GM12878 (cell line): ENCODE measurements around the gene ARHGAP20. TPM values are rescaled to one million over a fixed set of nuclear protein-coding genes. Genes with fewer than 3 reads are reported as not detected.

ENCODE experiments used
- ATAC-seq: fragments of 200-7000 bp; cut with Tn5 transposase; 3 replicates; pipeline ENCODE4 v1.9.1; 2020; ENCODE audit warnings: mild to moderate bottlenecking, moderate library complexity
- BruUV-seq: library from RNA; stranded (reverse); fragments of 400-500 nt; replicated peaks from 2 replicates; lab custom pipeline; 2021; lab: Mats Ljungman, UMichigan
- CTCF ChIA-PET: fragments of 300-600 bp; sonication (Branson Sonifier 250); formaldehyde crosslinking; extraction: SDS; loops from one replicate; lab custom pipeline; 2021; ENCODE audit warnings: inconsistent platforms; lab: Yijun Ruan, JAX
- POLR2A ChIA-PET: fragments of 350-600 bp; formaldehyde crosslinking; extraction: SDS; loops from one replicate; lab custom pipeline; 2021; ENCODE audit warnings: inconsistent platforms; lab: Charles Lee
- RAD21 ChIA-PET: fragments of 300-600 bp; sonication (Branson Sonifier 250); formaldehyde crosslinking; loops from one replicate; lab custom pipeline; 2023; ENCODE audit warnings: antibody characterized with exemption; ENCODE audit not compliant: unreplicated experiment; lab: Charles Lee
- SMC1A ChIA-PET: fragments of 300-600 bp; sonication (Branson Sonifier 250); formaldehyde crosslinking; loops from one replicate; lab custom pipeline; 2023; ENCODE audit not compliant: unreplicated experiment, uncharacterized antibody; lab: Charles Lee
- DNase-seq: peaks from one replicate; pipeline ENCODE4 v3.0.0-alpha.2; 2011; ENCODE audit warnings: low read depth, low spot score
- FAIRE-seq: peaks from 3 replicates; lab custom pipeline; 2011; peaks lifted over from hg19 to GRCh38; lab: Jason Lieb, UNC
- H2AFZ ChIP-seq: 2 replicates; pipeline ENCODE4 v1.6.0; 2011; ENCODE audit warnings: low read depth, low read length, control low read depth; ENCODE audit not compliant: control insufficient read depth
- H3K27ac ChIP-seq: 2 replicates; pipeline ENCODE4 v1.5.1; 2011; ENCODE audit warnings: control low read depth; ENCODE audit not compliant: control insufficient read depth, insufficient read depth
- H3K27me3 ChIP-seq, 2 experiments: replicated peaks in 1 of 2; 2 replicates each; pipeline versions ENCODE4 v1.6.0 to v1.6.1; 2011; ENCODE audit warnings: low read length in 1 of 2; ENCODE audit not compliant: control insufficient read depth in 2 of 2, insufficient read depth in 2 of 2
- H3K36me3 ChIP-seq, 2 experiments: 2 replicates each; pipeline ENCODE4 v1.5.1; 2011; ENCODE audit warnings: low read length in 1 of 2; ENCODE audit not compliant: control insufficient read depth in 2 of 2, insufficient read depth in 2 of 2
- H3K4me1 ChIP-seq: 2 replicates; pipeline ENCODE4 v1.6.1; 2011; ENCODE audit warnings: mild to moderate bottlenecking, low read length, moderate library complexity, mixed read lengths; ENCODE audit not compliant: control insufficient read depth, insufficient read depth
- H3K4me2 ChIP-seq: 2 replicates; pipeline ENCODE4 v1.6.0; 2011; ENCODE audit warnings: control low read depth; ENCODE audit not compliant: control insufficient read depth, insufficient read depth
- H3K4me3 ChIP-seq: fragments of 200-600 bp; sonication (generic); 2 replicates; pipeline ENCODE4 v1.5.1; 2016
- H3K79me2 ChIP-seq: 2 replicates; pipeline ENCODE4 v1.6.0; 2011; ENCODE audit warnings: low read length; ENCODE audit not compliant: control insufficient read depth, insufficient read depth
- H3K9ac ChIP-seq: 2 replicates; pipeline ENCODE4 v1.8.0; 2011; ENCODE audit warnings: low read length, control low read depth, mixed read lengths; ENCODE audit not compliant: control insufficient read depth, insufficient read depth
- H3K9me3 ChIP-seq: replicated peaks from 3 replicates; pipeline ENCODE4 v1.5.1; 2011; ENCODE audit warnings: mild to moderate bottlenecking, low read length; ENCODE audit not compliant: control insufficient read depth, insufficient read depth
- H4K20me1 ChIP-seq: 2 replicates; pipeline ENCODE4 v1.6.0; 2011; ENCODE audit not compliant: control insufficient read depth, insufficient read depth
- BMI1 ChIP-seq: fragments of 450-650 bp; IDR thresholded peaks from 2 replicates; pipeline ENCODE4 v1.6.1; 2016; ENCODE audit warnings: mild to moderate bottlenecking, moderate library complexity, borderline replicate concordance
- CEBPB ChIP-seq, 2 experiments: fragments of 150-350 bp in 1 of 2; IDR thresholded peaks; 2 replicates each; pipeline ENCODE4 v1.6.1; 2012 to 2014; ENCODE audit warnings: low read depth in 2 of 2, low read length in 2 of 2, borderline replicate concordance in 1 of 2, inconsistent platforms in 1 of 2
- CREB1 ChIP-seq: IDR thresholded peaks from 2 replicates; pipeline ENCODE4 v1.6.1; 2012; ENCODE audit warnings: low read depth, mild to moderate bottlenecking, inconsistent platforms
- SP1 ChIP-seq: IDR thresholded peaks from one replicate; pipeline ENCODE4 v1.6.1; 2011; ENCODE audit warnings: low read depth, low read length
- STAT1 ChIP-seq: fragments of 450-650 bp; conservative IDR thresholded peaks from 2 replicates; pipeline ENCODE4 v1.6.1; 2014; ENCODE audit warnings: antibody characterized with exemption, mild to moderate bottlenecking
- SUZ12 ChIP-seq: fragments of 200-600 bp; sonication (generic); IDR thresholded peaks from one replicate; pipeline ENCODE4 v1.6.1; 2018; ENCODE audit warnings: antibody characterized with exemption, mild to moderate bottlenecking; ENCODE audit not compliant: unreplicated experiment
- ZNF217 ChIP-seq: fragments of 450-650 bp; IDR thresholded peaks from 2 replicates; pipeline ENCODE4 v1.6.1; 2017; ENCODE audit warnings: antibody characterized with exemption, mild to moderate bottlenecking
- ZSCAN29 ChIP-seq: fragments of 450-650 bp; IDR thresholded peaks from 2 replicates; pipeline ENCODE4 v1.6.1; 2017; ENCODE audit warnings: mild to moderate bottlenecking, moderate library complexity
- WGBS: methylation state at CpG from one replicate; pipeline ENCODE4 v1.1.6; 2016; ENCODE audit warnings: low lambda C conversion rate; ENCODE audit not compliant: insufficient replicate concordance, insufficient coverage; ENCODE audit errors: missing lambda C conversion rate; 5-methylcytosine and 5-hydroxymethylcytosine counted together
- in situ Hi-C: fragments of 300-500 bp; cut with MboI; formaldehyde crosslinking; loops from 9 replicates; pipeline ENCODE4 v1.14.3; 2018; ENCODE audit warnings: mixed read lengths
- intact Hi-C: fragments of 100-400 bp; cut with micrococcal nuclease; formaldehyde crosslinking; loops from one replicate; pipeline ENCODE4 v1.14.2; 2022; ENCODE audit not compliant: unreplicated experiment
- polyA plus RNA-seq, 11 experiments: library from polyadenylated mRNA; depleted of rRNA in 4 of 11; unstranded in 6 of 11; stranded (reverse) in 5 of 11; fragments of >200 nt; fragmentation: Nextera tagmentation in 4 of 11; fragmentation: Illumina TruSeq in 1 of 11; extraction: Ambion mirVana in 4 of 11; extraction: Trizol in 1 of 11; gene quantifications; 1 replicate in 1 of 11; 2 replicates in 10 of 11; pipeline versions ENCODE4 v1.2.1 to v1.2.3, GENCODE V29; 2011 to 2016; ENCODE audit warnings: inconsistent platforms in 2 of 11, missing spikeins in 2 of 11, low read depth in 1 of 11
- total RNA-seq, 4 experiments: library from RNA; depleted of rRNA in 3 of 4; stranded (reverse); fragments of >200 nt in 3 of 4; fragmentation: Illumina TruSeq in 1 of 4; extraction: Trizol in 1 of 4; gene quantifications; 2 replicates each; pipeline versions ENCODE4 v1.2.1 to v1.2.3, GENCODE V29; 2013 to 2021
- TF ChIP-seq, protein P1 (sequence below): fragments of 450-650 bp; IDR thresholded peaks from 2 replicates; pipeline ENCODE4 v1.6.1; 2014; ENCODE audit warnings: mild to moderate bottlenecking
- TF ChIP-seq, protein P2 (sequence below): IDR thresholded peaks from 2 replicates; pipeline ENCODE4 v1.6.1; 2012; ENCODE audit warnings: mild to moderate bottlenecking, low read depth, low read length
- TF ChIP-seq, protein P3 (sequence below): IDR thresholded peaks from 2 replicates; pipeline ENCODE4 v1.6.1; 2012; ENCODE audit warnings: low read depth, low read length, improper control_type of control experiment
- TF ChIP-seq, protein P4 (sequence below): fragments of 450-650 bp; IDR thresholded peaks from 2 replicates; pipeline ENCODE4 v1.6.1; 2017; ENCODE audit warnings: mild to moderate bottlenecking

ARHGAP20 gene
- total and polyA plus RNA-seq, 10 of the 15 experiments (the other 5 are each of a cell fraction or from before 2014, with no cell fraction given): 0.01 TPM; not detected in 9

DNA sequence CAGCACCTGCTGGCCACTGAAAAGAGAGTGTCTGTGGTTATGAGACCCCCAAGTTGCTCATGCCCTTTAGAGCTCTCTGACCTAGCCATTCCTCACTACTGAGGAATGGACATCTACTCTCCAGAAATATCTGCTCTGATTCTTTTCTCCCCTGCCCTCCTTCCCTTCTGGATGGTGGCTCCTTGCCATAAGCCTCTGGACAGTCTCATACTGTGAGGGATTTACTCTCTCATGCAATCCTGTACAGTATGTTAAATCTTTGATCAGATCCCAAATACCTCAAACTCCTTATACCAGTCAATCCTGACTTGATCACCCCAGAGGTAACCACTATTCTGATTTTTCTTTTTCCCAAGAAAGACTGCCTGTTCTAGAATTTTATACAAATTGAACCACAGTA, 80.7 kb downstream of the ARHGAP20 start (continued):
- TF ChIP-seq BMI1 (no peak), STAT1 (no peak), CREB1 (no peak)
- TF ChIP-seq, protein P1, sequence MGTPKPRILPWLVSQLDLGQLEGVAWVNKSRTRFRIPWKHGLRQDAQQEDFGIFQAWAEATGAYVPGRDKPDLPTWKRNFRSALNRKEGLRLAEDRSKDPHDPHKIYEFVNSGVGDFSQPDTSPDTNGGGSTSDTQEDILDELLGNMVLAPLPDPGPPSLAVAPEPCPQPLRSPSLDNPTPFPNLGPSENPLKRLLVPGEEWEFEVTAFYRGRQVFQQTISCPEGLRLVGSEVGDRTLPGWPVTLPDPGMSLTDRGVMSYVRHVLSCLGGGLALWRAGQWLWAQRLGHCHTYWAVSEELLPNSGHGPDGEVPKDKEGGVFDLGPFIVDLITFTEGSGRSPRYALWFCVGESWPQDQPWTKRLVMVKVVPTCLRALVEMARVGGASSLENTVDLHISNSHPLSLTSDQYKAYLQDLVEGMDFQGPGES: no peak

DNA sequence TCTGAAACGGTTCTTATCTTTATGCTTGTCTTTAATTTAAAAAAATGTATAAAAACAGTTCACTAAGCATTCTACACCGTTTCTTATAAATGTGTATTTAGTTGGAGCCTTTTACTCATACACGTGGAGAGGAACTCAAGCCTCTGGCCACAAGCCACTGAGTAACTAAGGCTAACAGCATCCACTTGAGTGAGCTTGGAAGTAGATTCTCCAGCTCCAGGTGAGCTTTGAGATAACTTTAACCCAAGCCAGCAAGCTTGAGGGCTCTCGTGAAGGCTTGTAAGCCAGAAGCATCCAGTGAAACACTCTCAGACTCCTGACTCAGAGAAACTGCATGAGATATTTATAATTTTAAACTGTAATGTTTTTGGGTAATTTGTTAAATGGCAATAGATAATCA, 82.6 kb downstream of the ARHGAP20 start:
- Histone ChIP-seq H3K4me1 (no peaks in the 10 kb centered on the region), H3K27ac (no peak overlapping the region), H3K9me3 (no peaks in the 10 kb centered on the region; the same call in 2 of the 3 replicates), H2AFZ (no peak overlapping the region), H3K4me3 (no peak overlapping the region), H3K4me2 (no peak overlapping the region), H3K9ac (no peak overlapping the region), H3K27me3 (no peaks in the 10 kb centered on the region), H3K36me3 (no peaks in the 10 kb centered on the region), H3K79me2 (no peaks in the 10 kb centered on the region), H4K20me1 (no peaks in the 10 kb centered on the region)
- ChIA-PET RAD21 (no interaction called here), POLR2A (no interaction called here), SMC1A (no interaction called here), CTCF (no interaction called here)
- ATAC-seq (no peak), FAIRE-seq (no peak), DNase-seq (no peak)
- intact Hi-C loops: no loop called here
- TF ChIP-seq, protein P2, sequence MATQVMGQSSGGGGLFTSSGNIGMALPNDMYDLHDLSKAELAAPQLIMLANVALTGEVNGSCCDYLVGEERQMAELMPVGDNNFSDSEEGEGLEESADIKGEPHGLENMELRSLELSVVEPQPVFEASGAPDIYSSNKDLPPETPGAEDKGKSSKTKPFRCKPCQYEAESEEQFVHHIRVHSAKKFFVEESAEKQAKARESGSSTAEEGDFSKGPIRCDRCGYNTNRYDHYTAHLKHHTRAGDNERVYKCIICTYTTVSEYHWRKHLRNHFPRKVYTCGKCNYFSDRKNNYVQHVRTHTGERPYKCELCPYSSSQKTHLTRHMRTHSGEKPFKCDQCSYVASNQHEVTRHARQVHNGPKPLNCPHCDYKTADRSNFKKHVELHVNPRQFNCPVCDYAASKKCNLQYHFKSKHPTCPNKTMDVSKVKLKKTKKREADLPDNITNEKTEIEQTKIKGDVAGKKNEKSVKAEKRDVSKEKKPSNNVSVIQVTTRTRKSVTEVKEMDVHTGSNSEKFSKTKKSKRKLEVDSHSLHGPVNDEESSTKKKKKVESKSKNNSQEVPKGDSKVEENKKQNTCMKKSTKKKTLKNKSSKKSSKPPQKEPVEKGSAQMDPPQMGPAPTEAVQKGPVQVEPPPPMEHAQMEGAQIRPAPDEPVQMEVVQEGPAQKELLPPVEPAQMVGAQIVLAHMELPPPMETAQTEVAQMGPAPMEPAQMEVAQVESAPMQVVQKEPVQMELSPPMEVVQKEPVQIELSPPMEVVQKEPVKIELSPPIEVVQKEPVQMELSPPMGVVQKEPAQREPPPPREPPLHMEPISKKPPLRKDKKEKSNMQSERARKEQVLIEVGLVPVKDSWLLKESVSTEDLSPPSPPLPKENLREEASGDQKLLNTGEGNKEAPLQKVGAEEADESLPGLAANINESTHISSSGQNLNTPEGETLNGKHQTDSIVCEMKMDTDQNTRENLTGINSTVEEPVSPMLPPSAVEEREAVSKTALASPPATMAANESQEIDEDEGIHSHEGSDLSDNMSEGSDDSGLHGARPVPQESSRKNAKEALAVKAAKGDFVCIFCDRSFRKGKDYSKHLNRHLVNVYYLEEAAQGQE: no peak
- TF ChIP-seq CEBPB (IDR thresholded peaks at IDR 0.05; ENCODE audit: borderline replicate concordance in 1 of 2, low read depth in 2 of 2, low read length in 2 of 2): no peak
- TF ChIP-seq, protein P3, sequence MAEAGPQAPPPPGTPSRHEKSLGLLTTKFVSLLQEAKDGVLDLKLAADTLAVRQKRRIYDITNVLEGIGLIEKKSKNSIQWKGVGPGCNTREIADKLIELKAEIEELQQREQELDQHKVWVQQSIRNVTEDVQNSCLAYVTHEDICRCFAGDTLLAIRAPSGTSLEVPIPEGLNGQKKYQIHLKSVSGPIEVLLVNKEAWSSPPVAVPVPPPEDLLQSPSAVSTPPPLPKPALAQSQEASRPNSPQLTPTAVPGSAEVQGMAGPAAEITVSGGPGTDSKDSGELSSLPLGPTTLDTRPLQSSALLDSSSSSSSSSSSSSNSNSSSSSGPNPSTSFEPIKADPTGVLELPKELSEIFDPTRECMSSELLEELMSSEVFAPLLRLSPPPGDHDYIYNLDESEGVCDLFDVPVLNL: no peak
- no peak for TF ChIP-seq SP1
- TF ChIP-seq, protein P4, sequence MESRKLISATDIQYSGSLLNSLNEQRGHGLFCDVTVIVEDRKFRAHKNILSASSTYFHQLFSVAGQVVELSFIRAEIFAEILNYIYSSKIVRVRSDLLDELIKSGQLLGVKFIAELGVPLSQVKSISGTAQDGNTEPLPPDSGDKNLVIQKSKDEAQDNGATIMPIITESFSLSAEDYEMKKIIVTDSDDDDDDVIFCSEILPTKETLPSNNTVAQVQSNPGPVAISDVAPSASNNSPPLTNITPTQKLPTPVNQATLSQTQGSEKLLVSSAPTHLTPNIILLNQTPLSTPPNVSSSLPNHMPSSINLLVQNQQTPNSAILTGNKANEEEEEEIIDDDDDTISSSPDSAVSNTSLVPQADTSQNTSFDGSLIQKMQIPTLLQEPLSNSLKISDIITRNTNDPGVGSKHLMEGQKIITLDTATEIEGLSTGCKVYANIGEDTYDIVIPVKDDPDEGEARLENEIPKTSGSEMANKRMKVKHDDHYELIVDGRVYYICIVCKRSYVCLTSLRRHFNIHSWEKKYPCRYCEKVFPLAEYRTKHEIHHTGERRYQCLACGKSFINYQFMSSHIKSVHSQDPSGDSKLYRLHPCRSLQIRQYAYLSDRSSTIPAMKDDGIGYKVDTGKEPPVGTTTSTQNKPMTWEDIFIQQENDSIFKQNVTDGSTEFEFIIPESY: no peak
- no peak for TF ChIP-seq ZNF217
- no peak for TF ChIP-seq ZSCAN29
- no peak for TF ChIP-seq SUZ12
- WGBS: 4% methylated on average over 4 of the region's 4 CpGs
- in situ Hi-C loops: no loop called here
- BruUV-seq: no TSS peak
